Thyroid gland (tissue), 4 donors: ENCODE measurements around the gene OSBPL5. TPM values are rescaled to one million over a fixed set of nuclear protein-coding genes. Genes with fewer than 3 reads are reported as not detected.

Source experiments
- DNase-seq, 2 donors: peaks; one replicate each; pipeline ENCODE4 v3.0.0-alpha.2; 2019
- H3K27ac ChIP-seq, 3 donors: fragments of 200-600 bp; sonication (generic); 1 replicate in 2 of 3; 2 replicates in 1 of 3; pipeline ENCODE4 v1.5.1; 2016 to 2019; ENCODE audit warnings: mild to moderate bottlenecking in 1 of 3, moderate library complexity in 1 of 3
- H3K27me3 ChIP-seq: fragments of 200-600 bp; sonication (generic); one replicate; pipeline ENCODE4 v1.5.1; 2019
- H3K36me3 ChIP-seq, 2 donors: fragments of 200-600 bp; sonication (generic); one replicate each; pipeline ENCODE4 v1.5.1; 2016 to 2019
- H3K4me1 ChIP-seq, 2 donors: fragments of 200-600 bp; sonication (generic); one replicate each; pipeline ENCODE4 v1.5.1; 2017 to 2019
- H3K4me3 ChIP-seq, 3 donors: fragments of 200-600 bp; sonication (generic); replicated peaks in 1 of 3; 1 replicate in 2 of 3; 2 replicates in 1 of 3; pipeline ENCODE4 v1.5.1; 2016; ENCODE audit warnings: mild to moderate bottlenecking in 1 of 3
- H3K9me3 ChIP-seq: fragments of 200-600 bp; sonication (generic); one replicate; pipeline ENCODE4 v1.5.1; 2017
- CTCF ChIP-seq, 6 experiments: fragments of 200-600 bp in 3 of 6; fragments of 450-650 bp in 3 of 6; sonication (generic) in 3 of 6; IDR thresholded peaks; one replicate each; pipeline ENCODE4 v1.5.1; 2016 to 2019; ENCODE audit warnings: antibody characterized with exemption in 6 of 6, mild to moderate bottlenecking in 2 of 6, inconsistent platforms in 1 of 6, moderate library complexity in 1 of 6
- POLR2A ChIP-seq, 2 donors: fragments of 450-650 bp; IDR thresholded peaks; one replicate each; pipeline ENCODE4 v1.6.1; 2017; ENCODE audit warnings: antibody characterized with exemption in 2 of 2, mild to moderate bottlenecking in 2 of 2, moderate library complexity in 1 of 2
- WGBS, 2 donors: methylation state at CpG; one replicate each; pipeline ENCODE4 v1.1.5; 2017; 5-methylcytosine and 5-hydroxymethylcytosine counted together
- intact Hi-C: fragments of 100-400 bp; cut with DNase I; formaldehyde crosslinking; loops from one replicate; pipeline ENCODE4 v1.15.1; 2023
- total RNA-seq, 4 donors: library from RNA; depleted of rRNA; stranded (reverse); fragments of >200 nt; gene quantifications; one replicate each; pipeline ENCODE4 v1.2.3, GENCODE V29; 2016

OSBPL5 gene
- total RNA-seq, 4 donors from 2014 or later: 24.2 to 46.7 (median 34.4) TPM

DNA sequence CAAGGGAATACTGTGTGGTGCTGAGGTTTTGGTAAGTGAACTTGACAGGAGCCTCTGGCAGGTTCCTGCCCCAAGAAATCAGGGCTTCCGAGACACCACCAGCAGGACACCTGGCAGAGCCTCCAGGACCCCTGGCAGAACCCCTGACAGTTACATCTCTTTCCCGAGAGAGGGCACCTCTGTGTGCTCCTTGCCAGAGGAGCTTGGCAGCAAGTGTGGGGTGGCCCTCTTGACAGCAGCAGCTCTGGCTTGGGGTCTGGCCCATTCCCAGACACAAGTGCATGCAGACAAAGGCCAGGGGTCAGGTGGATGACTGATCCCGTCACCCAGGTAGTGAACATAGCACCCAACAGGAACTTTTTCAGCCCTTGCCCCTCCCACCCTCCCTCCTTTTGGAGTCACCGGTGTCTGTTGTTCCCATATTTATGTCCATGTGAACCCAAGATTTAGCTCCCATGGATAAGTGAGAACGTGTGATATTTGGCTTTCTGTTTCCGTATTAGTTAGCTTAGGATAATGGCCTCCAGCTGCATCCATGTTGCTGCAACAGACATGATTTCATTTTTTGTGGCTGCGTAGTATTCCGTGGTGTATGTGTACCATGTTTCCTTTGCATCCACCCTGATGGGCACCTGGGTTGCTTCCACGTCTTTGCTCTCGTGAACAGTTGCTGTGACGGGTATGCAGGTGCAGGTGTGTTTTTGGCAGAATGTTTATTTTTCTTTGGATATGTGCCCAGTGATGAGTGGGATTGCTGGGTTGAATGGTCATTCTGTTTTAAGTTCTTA lies 21.2 kb upstream of the OSBPL5 start:
- intact Hi-C loops: no loop called here
- H3K36me3 ChIP-seq: no peaks in the 10 kb centered on the region
- WGBS, 2 donors: 77 to 87% methylated on average over 10 to 11 of the region's 11 CpGs
- H3K27ac ChIP-seq: no peak overlapping the region
- H3K9me3 ChIP-seq: no peaks in the 10 kb centered on the region
- H3K4me1 ChIP-seq: no peaks in the 10 kb centered on the region
- no peak for TF ChIP-seq POLR2A (IDR thresholded peaks at IDR 0.05)
- no peak for TF ChIP-seq CTCF (IDR thresholded peaks at IDR 0.05)
- no peak overlapping the region for H3K4me3 ChIP-seq
- H3K27me3 ChIP-seq: no peaks in the 10 kb centered on the region
- DNase-seq: no peak

GRCh38 chr11:3184732-3185347 lies 19.7 kb upstream of the OSBPL5 start:
- Histone ChIP-seq H3K4me1 (no peaks in the 10 kb centered on the region), H3K36me3 (no peaks in the 10 kb centered on the region), H3K27me3 (no peaks in the 10 kb centered on the region), H3K27ac (no peak overlapping the region), H3K9me3 (no peaks in the 10 kb centered on the region), H3K4me3 (no peak overlapping the region)
- 85 to 95% methylated on average over 11 of the region's 11 CpGs for WGBS, 2 donors
- intact Hi-C loops: no loop called here
- TF ChIP-seq POLR2A (IDR thresholded peaks at IDR 0.05) (no peak), CTCF (IDR thresholded peaks at IDR 0.05) (no peak)
- no peak for DNase-seq

GRCh38 chr11:3183523-3183922 lies 18.4 kb upstream of the OSBPL5 start:
- Histone ChIP-seq H3K27me3 (no peaks in the 10 kb centered on the region), H3K27ac (no peak overlapping the region), H3K36me3 (no peaks in the 10 kb centered on the region), H3K4me1 (no peaks in the 10 kb centered on the region), H3K9me3 (no peaks in the 10 kb centered on the region), H3K4me3 (no peak overlapping the region)
- DNase-seq: no peak
- intact Hi-C loops: no loop called here
- no peak for TF ChIP-seq CTCF (IDR thresholded peaks at IDR 0.05)
- TF ChIP-seq POLR2A (IDR thresholded peaks at IDR 0.05): no peak
- 82 to 85% methylated on average over 6 of the region's 6 CpGs for WGBS, 2 donors

DNA sequence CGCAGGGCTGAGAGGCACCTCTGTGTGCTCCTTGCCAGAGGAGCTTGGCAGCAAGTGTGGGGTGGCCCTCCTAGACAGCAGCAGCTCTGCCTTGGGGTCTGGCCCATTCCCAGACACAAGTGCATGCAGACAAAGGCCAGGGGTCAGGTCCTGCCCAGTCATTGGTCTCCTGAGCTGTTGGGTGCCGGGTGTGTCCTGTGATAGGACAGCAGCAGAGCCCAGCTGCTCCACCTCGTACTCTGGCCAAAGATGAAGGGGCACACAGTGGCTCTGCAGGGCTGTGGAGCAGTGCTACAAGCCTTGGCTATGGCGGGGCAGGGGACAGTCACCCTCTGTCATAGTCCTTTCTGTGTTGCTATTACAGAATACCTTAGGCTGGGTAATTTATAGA lies 17.3 kb upstream of the OSBPL5 start:
- H3K27me3 ChIP-seq: no peaks in the 10 kb centered on the region
- TF ChIP-seq POLR2A (IDR thresholded peaks at IDR 0.05): no peak
- no peak for TF ChIP-seq CTCF (IDR thresholded peaks at IDR 0.05)
- no peak for DNase-seq
- intact Hi-C loops: no loop called here
- H3K9me3 ChIP-seq: no peaks in the 10 kb centered on the region
- H3K27ac ChIP-seq: no peak overlapping the region
- H3K4me3 ChIP-seq: no peak overlapping the region
- H3K4me1 ChIP-seq: no peaks in the 10 kb centered on the region
- WGBS, 2 donors: 96 to 100% methylated on average over 1 to 3 of the region's 4 CpGs
- no peaks in the 10 kb centered on the region for H3K36me3 ChIP-seq
